GM18870 (cell line): ENCODE data around the gene CDKN2B.
A peak's percentile ranks its signal among the peaks of the same experiment; 100 is the strongest.
"Not testable (repeated sequence)": the region's sequence is repeated elsewhere in the genome, so short reads cannot be mapped to it uniquely, and the experiment has no call there.

ENCODE experiments used
- ATAC-seq: cut with Tn5 transposase; IDR thresholded peaks from one replicate; pipeline ENCODE4 v1.9.1; 2021; ENCODE audit warnings: moderate library complexity; ENCODE audit not compliant: unreplicated experiment

The CDKN2B gene

GRCh38 chr9:22008717-22009505, at the start of gene CDKN2B:
Gene CDKN2B, minus strand, starts transcription at chr9:22009305. Its CDS starts 352 bp downstream, at chr9:22008953.
- peak; percentile 82 for ATAC-seq

- ATAC-seq: not testable (repeated sequence)
These were observed 48.9 kb upstream of the CDKN2B start for GRCh38 chr9:22057972-22058371.

- no peak for ATAC-seq
These were observed 47.3 kb upstream of the CDKN2B start for GRCh38 chr9:22056402-22056801.

- no peak for ATAC-seq
These were observed 46.0 kb upstream of the CDKN2B start for GRCh38 chr9:22055090-22055489.

GRCh38 chr9:22054529-22054928, 45.4 kb upstream of the CDKN2B start:
- no peak for ATAC-seq

- no peak for ATAC-seq
These were observed 45.0 kb upstream of the CDKN2B start for GRCh38 chr9:22054076-22054475.

- ATAC-seq: no peak
These were observed 44.1 kb upstream of the CDKN2B start for GRCh38 chr9:22053178-22053577.

GRCh38 chr9:22052376-22052945, 43.4 kb upstream of the CDKN2B start:
- ATAC-seq: no peak

- ATAC-seq: peak; percentile 73
These were observed 41.8 kb upstream of the CDKN2B start for GRCh38 chr9:22050924-22051323.

- no peak for ATAC-seq
These were observed 40.3 kb upstream of the CDKN2B start for GRCh38 chr9:22049411-22049810.

GRCh38 chr9:22047596-22047995, 38.5 kb upstream of the CDKN2B start:
- no peak for ATAC-seq

GRCh38 chr9:22046243-22046885, 37.3 kb upstream of the CDKN2B start:
- ATAC-seq: no peak

GRCh38 chr9:22045423-22045822, 36.3 kb upstream of the CDKN2B start:
- no peak for ATAC-seq

- ATAC-seq: no peak
These were observed 35.5 kb upstream of the CDKN2B start for GRCh38 chr9:22044583-22044982.

GRCh38 chr9:22043928-22044327, 34.8 kb upstream of the CDKN2B start:
- no peak for ATAC-seq

- ATAC-seq: no peak
These were observed 32.7 kb upstream of the CDKN2B start for GRCh38 chr9:22041775-22042174.

GRCh38 chr9:22041344-22041743, 32.2 kb upstream of the CDKN2B start:
- ATAC-seq: no peak

- ATAC-seq: no peak
These were observed 31.7 kb upstream of the CDKN2B start for GRCh38 chr9:22040760-22041159.

GRCh38 chr9:22039258-22039657, 30.2 kb upstream of the CDKN2B start:
- no peak for ATAC-seq

- no peak for ATAC-seq
These were observed 29.0 kb upstream of the CDKN2B start for GRCh38 chr9:22037954-22038690.

GRCh38 chr9:22036866-22037626, 27.9 kb upstream of the CDKN2B start:
- ATAC-seq: no peak
